ENCODE measurements around the gene RMND1. TPM values are rescaled to one million over a fixed set of nuclear protein-coding genes. Genes with fewer than 3 reads are reported as not detected.

The RMND1 gene
- total RNA-seq, 4 donors from 2014 or later, result 30.2 to 48.5 (median 43.4) TPM

GRCh38 chr6:151495380-151495779 is 43.5 kb upstream of the RMND1 start:
- no peak for TF ChIP-seq POLR2A (IDR thresholded peaks at IDR 0.05)
- no peak for TF ChIP-seq CTCF (IDR thresholded peaks at IDR 0.05)
- DNase-seq, result no peak

GRCh38 chr6:151494936-151495320 is 43.0 kb upstream of the RMND1 start:
- Histone ChIP-seq H3K36me3 (no peaks in the 10 kb centered on the region), H3K4me3 (replicated peaks in 1 of 3) (peak overlapping the region in 2 of 3 donors; percentile 29 to 94), H3K27me3 (no peaks in the 10 kb centered on the region), H3K9me3 (no peaks in the 10 kb centered on the region), H3K4me1 (peaks cover 0 to 8% of the 10 kb centered on the region in 2 donors), H3K27ac (peak overlapping the region; percentile 52 to 93 (median 93))
- WGBS, 2 donors, result 14 to 18% methylated on average over 4 of the region's 4 CpGs
- no peak for DNase-seq
- intact Hi-C loops (cut with DNase I), result no loop called here
- no peak for TF ChIP-seq CTCF (IDR thresholded peaks at IDR 0.05)
- TF ChIP-seq POLR2A (IDR thresholded peaks at IDR 0.05), result no peak

More at GRCh38 chr6:151495380-151495779, 43.5 kb upstream of the RMND1 start:
- intact Hi-C loops (cut with DNase I), result no loop called here
- Histone ChIP-seq H3K27ac (peak overlapping the region in 1 of 3 donors; percentile 93), H3K4me1 (peaks cover 0 to 8% of the 10 kb centered on the region in 2 donors), H3K27me3 (no peaks in the 10 kb centered on the region), H3K9me3 (no peaks in the 10 kb centered on the region), H3K36me3 (no peaks in the 10 kb centered on the region), H3K4me3 (replicated peaks in 1 of 3) (no peak overlapping the region)
- WGBS, 2 donors, result 88 to 93% methylated on average over 9 of the region's 9 CpGs

GRCh38 chr6:151494235-151494935 is 42.5 kb upstream of the RMND1 start:
- H3K4me3 ChIP-seq (replicated peaks in 1 of 3), result peak overlapping the region; percentile 29 to 94 (median 72)
- H3K9me3 ChIP-seq, result no peaks in the 10 kb centered on the region
- DNase-seq, result peak; percentile 79 to 80
- WGBS, 2 donors, result 0 to 1% methylated on average over 28 to 41 of the region's 43 CpGs
- H3K27me3 ChIP-seq, result no peaks in the 10 kb centered on the region
- no peaks in the 10 kb centered on the region for H3K36me3 ChIP-seq
- peak overlapping the region; percentile 52 to 93 (median 93) for H3K27ac ChIP-seq
- peaks cover 0 to 8% of the 10 kb centered on the region in 2 donors for H3K4me1 ChIP-seq
- TF ChIP-seq POLR2A (IDR thresholded peaks at IDR 0.05) (peak in 1 of 2 donors; percentile 65), CTCF (IDR thresholded peaks at IDR 0.05) (peak in 2 of 6 experiments; percentile 20 to 23)
- intact Hi-C loops (cut with DNase I), result no loop called here

GRCh38 chr6:151493804-151494234 is 41.9 kb upstream of the RMND1 start, which contains the start of gene CCDC170:
Gene CCDC170 (plus strand): TSS chr6:151494017. CDS start chr6:151494129, 112 bp downstream.
- peak; percentile 54 to 63 for DNase-seq
- Histone ChIP-seq H3K4me1 (peaks cover 0 to 8% of the 10 kb centered on the region in 2 donors), H3K27ac (peak within 1 kb of the TSS; percentile 52 to 93 (median 93)), H3K9me3 (no peaks in the 10 kb centered on the region), H3K4me3 (replicated peaks in 1 of 3) (peak within 1 kb of the TSS; percentile 29 to 94 (median 72)), H3K36me3 (no peaks in the 10 kb centered on the region), H3K27me3 (no peaks in the 10 kb centered on the region)
- 0 to 1% methylated on average over 11 to 28 of the region's 58 CpGs for WGBS, 2 donors
- TF ChIP-seq CTCF (IDR thresholded peaks at IDR 0.05) (no peak), POLR2A (IDR thresholded peaks at IDR 0.05) (no peak)
- intact Hi-C loops (cut with DNase I), result no loop called here

Data from thyroid gland (tissue), 4 donors.